ENCODE data around the gene CLCN6.

The CLCN6 gene

GRCh38 chr1:11799099-11799498 lies 6.9 kb upstream of the CLCN6 start:
- CTCF ChIA-PET = interaction anchor here (2.1 kb wide), 1 partner anchor 14 kb away, joined by 13 read pairs; no protein-coding TSS in a partner anchor
- no peak for DNase-seq (ENCODE audit: extremely low spot score)
- TF ChIP-seq CTCF (IDR thresholded peaks at IDR 0.05; ENCODE audit: control extremely low read depth, extremely low read depth, low read depth, missing control alignments) = no peak
- POLR2A ChIA-PET = no interaction called here

GRCh38 chr1:11799896-11800295 lies 6.1 kb upstream of the CLCN6 start:
- TF ChIP-seq CTCF (IDR thresholded peaks at IDR 0.05; ENCODE audit: control extremely low read depth, extremely low read depth, low read depth, missing control alignments) = no peak
- CTCF ChIA-PET = no interaction called here
- no peak for DNase-seq (ENCODE audit: extremely low spot score)
- POLR2A ChIA-PET = no interaction called here

GRCh38 chr1:11800391-11800755 lies 5.6 kb upstream of the CLCN6 start:
- DNase-seq (ENCODE audit: extremely low spot score) = no peak
- ChIA-PET CTCF (no interaction called here), POLR2A (no interaction called here)
- no peak for TF ChIP-seq CTCF (IDR thresholded peaks at IDR 0.05; ENCODE audit: control extremely low read depth, extremely low read depth, low read depth, missing control alignments)

GRCh38 chr1:11800756-11801433 lies 5.1 kb upstream of the CLCN6 start:
- ChIA-PET CTCF (no interaction called here), POLR2A (no interaction called here)
- no peak for DNase-seq (ENCODE audit: extremely low spot score)
- no peak for TF ChIP-seq CTCF (IDR thresholded peaks at IDR 0.05; ENCODE audit: control extremely low read depth, extremely low read depth, low read depth, missing control alignments)

- DNase-seq (ENCODE audit: extremely low spot score) = no peak
- POLR2A ChIA-PET = interaction anchor here (1.8 kb wide), 1 partner anchor 106 kb away, joined by 11 read pairs; no protein-coding TSS in a partner anchor
- CTCF ChIA-PET = interaction anchor here (0.8 to 2.7 kb wide), 4 partner anchors 9 to 21 kb away, joined by 3 to 12 read pairs (median 6); no protein-coding TSS in a partner anchor
Observed at GRCh38 chr1:11802616-11802972, 3.4 kb upstream of the CLCN6 start.

More at GRCh38 chr1:11802616-11802972, 3.4 kb upstream of the CLCN6 start:
- TF ChIP-seq CTCF (IDR thresholded peaks at IDR 0.05; ENCODE audit: control extremely low read depth, extremely low read depth, low read depth, missing control alignments) = no peak
